Hindlimb muscle (tissue), 1 donor: ENCODE data around the gene ADM5. TPM values are rescaled to one million over a fixed set of nuclear protein-coding genes. Genes with fewer than 3 reads are reported as not detected.

Experiments
- DNase-seq: peaks from one replicate; pipeline ENCODE4 v3.0.0-alpha.2; 2013
- polyA plus RNA-seq: library from polyadenylated mRNA; unstranded; fragments of 120-200 nt; gene quantifications from one replicate; pipeline ENCODE4 v1.2.1, GENCODE V29; 2013; ENCODE audit not compliant: insufficient read length

The ADM5 gene
- polyA plus RNA-seq, 1 donor = 2.2 TPM

DNA sequence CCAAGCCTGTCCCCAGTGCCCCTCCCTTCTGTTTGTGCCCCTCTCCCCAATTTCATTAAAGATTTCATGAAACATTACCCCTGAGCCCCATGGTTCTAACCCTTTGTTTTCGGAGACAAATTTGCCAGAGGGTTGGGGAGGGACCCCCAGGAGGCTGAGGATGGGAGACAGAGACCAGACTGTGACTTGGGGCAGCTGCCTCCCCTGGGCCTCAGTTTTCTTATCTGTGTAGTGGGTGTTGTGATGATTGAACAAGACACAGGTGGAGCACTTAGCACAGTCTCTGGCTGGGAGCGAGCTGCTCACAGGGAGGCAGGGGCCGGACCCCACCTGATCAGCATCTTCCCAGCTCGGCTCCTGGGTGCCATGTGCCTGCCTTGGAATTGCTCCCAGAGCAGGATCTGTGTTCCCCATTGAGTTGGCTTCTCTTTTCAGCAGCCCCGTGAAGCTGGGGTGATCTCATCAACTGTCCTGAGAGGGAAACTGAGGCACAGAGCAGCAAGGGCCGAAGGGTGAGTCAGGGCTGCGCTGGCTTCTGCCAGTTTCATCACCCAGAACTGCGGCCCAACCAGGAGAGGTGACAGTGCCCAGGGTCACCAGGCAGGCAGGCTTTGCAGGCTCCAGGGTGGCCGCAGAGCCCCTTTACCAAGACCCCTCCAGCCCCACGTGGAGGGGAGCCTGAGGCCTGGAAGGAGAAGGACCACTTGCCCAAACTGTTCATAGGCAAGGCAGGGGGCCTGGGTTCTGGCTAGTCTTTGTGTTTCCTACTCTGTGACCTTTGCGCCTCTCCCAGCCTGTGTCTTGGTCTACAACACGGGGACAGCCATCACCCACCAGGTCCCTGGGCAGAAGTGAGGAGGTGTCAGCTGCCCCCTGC, 30.6 kb upstream of the ADM5 start:
- no peak for DNase-seq

DNA sequence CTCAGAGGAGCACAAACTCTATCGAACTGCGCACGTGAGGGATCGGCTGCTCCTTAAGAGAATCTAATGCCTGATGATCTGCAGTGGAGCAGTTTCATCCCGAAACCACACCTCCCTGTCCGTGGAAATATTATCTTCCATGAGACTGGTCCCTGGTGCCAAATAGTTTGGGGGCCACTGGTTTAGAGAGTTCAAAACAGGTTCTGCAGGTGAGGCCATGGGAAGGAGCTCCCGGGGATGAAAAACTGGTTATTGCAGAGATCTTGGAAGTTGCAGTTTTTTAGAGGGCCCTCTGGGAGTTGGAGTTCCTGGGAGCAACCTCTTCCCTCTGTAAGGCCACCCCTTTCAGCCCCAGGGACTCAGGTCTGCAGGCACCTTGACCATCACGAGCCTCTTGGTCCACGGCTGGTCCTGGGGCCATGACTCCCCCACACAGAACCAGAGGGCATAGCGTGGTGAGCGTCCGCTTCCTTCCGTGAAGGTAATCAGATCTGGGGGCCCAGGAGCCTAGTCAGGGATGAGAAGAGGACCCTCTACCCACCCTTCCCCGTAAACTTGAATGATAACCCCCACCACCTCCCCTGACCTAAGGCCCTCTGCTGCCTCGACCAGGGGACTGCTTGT, 28.9 kb upstream of the ADM5 start:
- no peak for DNase-seq

DNA sequence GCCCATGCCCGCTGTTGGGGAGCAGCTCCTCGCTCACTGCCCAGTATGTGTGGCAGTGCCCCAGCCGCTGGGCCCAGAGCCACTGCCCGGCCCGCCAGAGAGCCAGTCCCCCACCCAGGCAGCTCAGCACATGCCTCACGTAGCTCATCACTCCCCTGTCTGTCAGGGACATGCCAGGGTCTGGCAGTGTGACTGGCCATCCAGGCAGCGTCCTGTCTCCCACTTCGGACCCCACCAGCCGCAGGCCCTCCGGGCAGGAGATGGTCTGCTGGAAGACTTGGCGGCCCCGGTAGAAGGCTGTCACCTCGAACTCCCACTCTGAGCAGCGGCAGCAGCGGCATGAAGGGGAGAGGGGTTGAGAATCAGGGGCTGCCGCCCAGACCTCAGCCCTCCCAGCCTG, 27.4 kb upstream of the ADM5 start:
- DNase-seq = no peak

DNA sequence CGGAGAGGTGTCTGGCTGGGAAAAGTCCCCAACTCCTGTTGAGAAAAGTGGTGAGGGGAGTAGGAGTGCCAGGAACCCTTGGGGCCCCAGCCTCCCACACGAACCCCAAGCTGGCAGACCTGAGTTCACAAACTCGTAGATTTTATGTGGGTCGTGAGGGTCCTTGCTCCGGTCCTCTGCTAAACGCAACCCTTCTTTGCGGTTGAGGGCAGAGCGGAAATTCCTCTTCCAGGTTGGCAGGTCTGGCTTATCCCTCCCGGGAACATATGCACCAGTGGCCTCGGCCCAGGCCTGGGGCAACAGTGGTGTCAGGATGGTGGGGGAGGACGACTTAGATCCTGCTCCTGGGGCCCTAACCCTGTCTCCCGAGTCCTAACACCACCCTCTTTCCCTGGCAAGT, 26.2 kb upstream of the ADM5 start:
- no peak for DNase-seq

DNA sequence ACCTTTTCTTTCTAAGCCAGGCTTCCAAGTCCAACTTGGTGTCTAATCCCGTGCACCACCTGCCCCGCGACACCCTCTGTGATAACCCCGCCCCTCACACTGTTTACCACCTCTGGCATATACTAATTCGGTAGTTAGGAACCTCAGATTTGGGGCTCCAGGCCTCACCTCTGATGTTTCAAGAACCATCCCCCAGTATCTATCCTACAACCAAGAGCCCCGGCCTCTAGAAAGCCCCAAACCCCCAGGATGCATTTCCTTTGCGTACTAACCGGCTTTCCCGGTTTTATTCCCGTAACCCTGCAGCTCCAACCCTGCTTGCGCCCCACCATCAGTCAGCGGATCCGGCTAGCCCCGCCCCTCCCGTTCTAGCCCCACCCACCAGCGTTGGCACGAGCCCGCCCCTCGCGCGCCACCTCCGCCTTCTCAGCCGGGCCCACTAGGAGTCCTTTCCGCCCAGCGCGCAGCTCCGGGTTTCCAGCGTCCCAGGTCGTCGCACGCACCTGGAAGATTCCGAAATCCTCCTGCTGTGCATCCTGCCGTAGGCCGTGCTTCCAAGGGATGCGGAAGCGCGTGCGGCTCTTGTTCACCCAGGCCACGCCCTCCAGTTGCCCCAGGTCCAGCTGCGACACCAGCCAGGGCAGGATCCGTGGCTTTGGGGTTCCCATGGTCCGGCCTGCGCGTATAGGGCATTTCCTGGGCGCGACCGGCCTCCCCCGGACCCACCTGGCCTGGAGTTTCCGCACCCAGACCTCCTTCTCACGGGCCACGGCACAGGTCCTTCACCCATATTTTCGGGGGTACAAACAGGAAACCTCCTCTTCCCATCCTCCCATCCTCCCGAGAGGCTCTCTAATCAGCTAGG, 25.0 kb upstream of the ADM5 start:
- peak; percentile 69 for DNase-seq

DNA sequence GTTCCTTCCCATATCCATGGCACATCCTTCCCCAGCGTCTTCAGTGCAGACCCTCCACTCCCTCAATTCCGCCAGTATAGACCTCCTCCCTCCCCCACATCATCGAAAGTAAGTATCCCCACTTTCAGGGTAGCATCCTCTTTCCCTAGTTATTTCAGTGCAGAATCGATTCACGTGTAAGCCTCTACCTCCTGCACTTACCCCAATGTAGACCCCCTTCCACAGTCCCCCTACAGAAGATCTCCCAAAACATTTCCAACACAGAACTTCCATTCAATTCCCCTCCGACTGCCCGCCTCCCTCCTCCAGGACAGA, 24.4 kb upstream of the ADM5 start:
- no peak for DNase-seq

DNA sequence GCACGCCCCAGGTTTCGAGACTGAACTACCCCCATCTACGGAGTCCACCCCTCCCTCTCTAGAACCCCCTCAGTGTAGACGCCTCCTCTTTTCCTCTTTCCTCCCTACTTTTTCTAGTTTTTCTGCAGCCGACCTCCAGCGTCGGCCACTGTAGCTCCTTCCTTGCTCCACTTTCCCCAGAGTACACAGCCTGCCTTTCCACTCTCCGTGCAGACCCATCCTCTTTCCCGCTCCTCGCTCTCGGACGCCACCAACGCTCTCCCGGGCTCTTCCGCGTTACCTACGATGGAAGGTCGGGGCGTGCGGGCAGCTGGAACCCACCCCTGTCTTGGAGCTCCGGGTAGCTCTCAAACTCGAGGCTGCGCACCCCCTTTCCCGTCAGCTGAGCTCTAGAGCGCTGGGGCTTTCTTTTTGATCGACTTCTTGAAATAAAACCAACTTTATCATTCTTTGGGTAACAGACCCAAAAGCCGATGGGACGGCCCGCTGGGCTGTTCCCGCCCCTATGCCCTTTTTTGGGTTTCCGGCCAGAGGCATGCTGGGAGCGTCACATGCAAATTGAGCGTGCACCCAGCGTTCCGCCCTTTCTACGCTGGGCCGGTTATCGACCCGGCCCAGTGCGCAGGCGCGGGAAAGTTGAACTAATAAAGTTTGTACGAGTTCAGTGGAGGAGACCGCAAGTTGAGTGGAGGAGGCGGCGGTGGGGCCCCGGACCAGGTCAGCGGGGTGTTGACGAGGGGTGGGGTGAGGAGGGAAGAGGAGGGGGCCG, 23.9 kb upstream of the ADM5 start, which contains the start of the genes BCL2L12 and IRF3:
Gene BCL2L12 (plus strand): TSS at position 583 of the 769 bp plus-strand sequence. CDS start 760 bp downstream, outside the sequence.
Gene IRF3 (minus strand): TSS at position 507 of the 769 bp plus-strand sequence. CDS start 1,019 bp downstream, outside the sequence.
- peak; percentile 98 for DNase-seq

DNA sequence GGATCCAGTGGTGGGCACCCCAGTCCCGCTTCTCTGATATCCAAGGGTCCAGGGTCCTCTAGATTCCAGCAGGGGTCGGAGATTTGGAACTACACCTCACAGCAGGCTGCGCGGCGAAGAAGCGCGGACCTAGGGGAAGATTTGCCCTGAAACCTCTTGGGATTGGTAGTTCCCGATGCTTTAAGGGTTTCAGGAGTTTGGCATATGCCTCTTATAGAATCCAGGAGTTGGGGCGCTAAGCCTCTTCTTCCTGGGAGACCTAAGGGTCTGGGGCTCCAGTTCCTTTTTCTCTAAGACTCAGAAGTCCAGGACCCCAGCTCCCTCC, 23.3 kb upstream of the ADM5 start:
- DNase-seq = no peak

DNA sequence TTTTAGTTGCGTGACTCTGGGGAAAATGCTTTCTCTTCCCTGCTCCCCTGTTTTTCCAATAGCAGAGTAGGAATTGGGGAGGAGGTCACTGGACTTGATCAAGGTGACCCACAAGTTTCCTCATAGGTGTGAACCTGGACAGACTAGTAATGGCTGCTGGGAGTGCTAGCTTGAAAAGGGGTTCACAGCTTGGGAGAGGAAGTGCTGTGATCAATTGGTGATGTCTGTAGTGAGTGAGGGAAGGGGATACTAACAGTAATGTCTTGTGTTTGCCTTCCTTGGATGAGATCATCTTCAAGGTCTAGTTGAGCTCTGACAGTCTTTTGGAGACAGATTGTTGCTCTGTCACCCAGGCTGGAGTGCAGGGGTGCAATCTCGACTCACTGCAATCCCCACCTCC, 21.9 kb upstream of the ADM5 start:
- no peak for DNase-seq

DNA sequence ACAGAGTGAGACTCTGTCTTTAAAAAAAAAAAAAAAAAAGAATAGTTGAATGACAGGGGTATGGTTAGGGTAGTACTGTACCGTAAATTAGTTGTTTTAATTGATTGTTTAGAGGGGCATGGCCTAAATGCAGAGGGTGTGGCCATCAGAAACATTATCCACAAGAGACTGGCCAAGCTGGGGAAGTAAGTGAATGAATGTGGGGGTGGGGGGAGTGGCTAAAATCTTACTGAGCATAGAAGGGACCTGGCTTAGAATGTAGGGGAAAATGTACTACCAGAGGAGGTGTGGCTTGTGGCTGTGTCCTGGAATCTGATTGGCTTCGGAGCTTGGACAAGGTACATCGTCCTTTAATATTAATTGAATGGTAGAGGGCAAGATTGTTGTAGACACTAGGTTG, 19.9 kb upstream of the ADM5 start:
- DNase-seq = no peak

DNA sequence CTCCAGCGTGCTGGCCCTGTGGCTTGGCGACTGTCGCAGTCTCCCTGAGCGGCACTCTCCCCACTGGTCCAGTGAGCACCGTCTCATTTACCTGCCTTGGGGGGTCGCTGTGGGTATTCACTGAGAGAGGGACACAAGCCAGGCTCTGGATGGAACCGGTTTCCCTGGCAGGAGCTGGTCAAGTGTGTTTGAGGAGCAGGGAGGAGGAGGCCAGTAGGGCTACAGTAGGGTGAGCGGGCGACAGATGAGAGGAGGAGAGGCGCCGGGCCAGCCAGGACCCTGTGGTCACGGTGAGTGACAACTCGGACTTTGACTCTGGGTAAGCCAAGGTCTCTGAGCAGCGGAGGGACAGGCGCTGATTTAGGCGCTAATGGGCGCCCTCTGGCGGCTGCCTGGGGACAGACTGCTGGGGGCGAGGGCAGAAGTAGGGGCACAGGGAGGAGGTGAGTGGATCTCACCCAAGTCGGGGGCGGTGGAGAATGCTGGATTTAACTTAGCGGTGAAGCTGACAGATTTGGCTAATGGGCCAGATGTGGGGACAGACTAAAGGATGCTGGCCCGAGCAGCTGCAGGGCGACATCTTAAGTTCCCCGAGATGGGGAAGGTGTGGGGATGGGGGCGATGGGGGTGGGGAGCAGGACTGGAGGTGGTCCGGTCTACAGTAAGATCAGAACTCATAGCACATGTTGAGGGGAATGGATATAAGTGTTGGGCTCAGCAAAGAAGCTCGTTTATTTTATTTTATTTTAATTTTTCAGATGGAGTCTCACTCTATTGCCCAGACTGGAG, 17.1 kb upstream of the ADM5 start:
- peak; percentile 67 for DNase-seq

DNA sequence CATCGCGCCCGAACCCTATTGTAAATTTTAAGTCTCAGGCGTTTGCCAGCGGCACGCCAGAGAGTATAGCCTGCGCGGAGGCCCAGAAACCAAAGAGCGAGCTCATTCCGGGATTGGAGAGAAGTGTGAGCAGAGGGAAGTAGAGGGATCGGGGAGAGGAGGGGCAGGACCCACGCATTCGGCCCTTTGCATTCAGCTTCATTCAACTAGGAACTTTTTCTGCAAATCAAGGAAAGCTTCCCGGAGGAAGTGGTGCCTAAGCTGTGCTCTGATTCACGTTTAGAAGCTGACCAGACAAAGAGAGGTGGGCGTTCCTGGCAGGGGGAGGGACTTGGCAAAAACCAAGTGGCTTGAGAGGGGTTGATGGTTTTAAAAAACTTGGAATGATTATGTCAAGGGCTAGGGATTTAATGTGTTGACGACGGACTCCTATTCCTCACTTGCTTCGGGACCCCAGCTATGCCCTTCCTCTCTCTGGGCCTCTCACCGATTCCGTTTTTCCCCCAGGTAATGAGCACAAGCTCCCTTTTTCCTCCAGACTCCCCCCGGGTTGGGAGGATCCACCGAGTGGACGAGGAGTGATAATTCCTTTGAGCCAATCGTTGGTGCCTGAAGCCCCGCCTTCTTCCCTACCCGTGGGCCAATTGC, 13.1 kb upstream of the ADM5 start:
- peak; percentile 94 for DNase-seq

DNA sequence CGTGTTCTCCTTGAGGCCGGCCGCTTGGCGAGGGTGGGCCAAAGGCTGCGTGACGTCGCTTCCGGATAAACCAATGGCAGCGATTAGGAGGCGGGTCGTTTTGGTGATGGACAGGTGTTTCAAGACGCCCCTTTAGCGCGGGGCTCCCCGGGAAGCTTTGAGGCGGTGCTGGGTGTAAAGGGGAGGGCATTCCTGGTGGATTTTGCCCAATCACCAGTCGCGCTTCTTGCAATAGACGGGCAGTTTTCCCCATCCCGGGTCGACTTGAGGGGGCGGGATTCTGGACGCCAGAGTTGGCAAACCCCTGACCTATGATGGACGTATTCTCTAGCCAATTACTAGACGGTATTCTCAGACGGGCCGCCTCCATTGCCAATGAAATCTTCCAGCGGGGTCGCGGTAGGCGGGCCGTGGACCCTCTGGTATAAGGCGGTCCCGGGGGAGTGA, 12.6 kb upstream of the ADM5 start:
- peak; percentile 100 for DNase-seq

DNA sequence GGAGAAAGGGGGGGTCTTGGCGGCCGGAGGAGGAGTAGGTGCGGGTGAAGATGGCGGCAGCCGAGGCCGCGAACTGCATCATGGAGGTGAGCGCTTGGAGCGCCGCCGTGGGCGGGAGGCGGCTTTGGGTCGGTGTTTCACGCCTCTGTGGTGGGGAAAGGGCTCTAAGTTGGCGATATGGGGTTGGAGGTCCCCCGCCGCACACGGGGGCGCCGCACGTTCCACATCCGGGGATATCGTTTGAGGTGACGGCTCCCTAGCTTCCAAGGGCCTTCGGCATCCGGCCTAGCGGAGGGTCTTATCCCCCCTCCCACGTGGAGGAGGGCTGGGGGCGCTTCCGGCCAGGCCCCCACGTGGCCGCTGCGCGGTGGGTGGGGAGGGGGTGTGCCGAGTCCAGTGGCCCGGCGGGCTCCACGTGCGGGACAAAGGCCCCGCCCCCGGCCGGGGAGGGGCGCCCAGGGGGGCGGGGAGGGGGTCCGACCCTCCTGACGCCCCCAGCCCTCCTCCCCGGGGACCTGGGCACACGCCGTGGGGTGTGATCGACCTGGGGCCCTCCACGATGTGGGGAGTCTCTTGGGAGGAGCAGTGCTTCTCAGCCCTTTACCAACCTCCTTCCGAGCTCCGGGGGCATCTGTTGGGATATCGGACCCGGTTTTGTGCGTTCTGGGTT, 12.0 kb upstream of the ADM5 start, which contains the start of gene PRMT1:
Gene PRMT1 (plus strand): TSS at position 41 of the 670 bp plus-strand sequence. CDS start 10 bp downstream, at position 51.
- peak; percentile 76 for DNase-seq

DNA sequence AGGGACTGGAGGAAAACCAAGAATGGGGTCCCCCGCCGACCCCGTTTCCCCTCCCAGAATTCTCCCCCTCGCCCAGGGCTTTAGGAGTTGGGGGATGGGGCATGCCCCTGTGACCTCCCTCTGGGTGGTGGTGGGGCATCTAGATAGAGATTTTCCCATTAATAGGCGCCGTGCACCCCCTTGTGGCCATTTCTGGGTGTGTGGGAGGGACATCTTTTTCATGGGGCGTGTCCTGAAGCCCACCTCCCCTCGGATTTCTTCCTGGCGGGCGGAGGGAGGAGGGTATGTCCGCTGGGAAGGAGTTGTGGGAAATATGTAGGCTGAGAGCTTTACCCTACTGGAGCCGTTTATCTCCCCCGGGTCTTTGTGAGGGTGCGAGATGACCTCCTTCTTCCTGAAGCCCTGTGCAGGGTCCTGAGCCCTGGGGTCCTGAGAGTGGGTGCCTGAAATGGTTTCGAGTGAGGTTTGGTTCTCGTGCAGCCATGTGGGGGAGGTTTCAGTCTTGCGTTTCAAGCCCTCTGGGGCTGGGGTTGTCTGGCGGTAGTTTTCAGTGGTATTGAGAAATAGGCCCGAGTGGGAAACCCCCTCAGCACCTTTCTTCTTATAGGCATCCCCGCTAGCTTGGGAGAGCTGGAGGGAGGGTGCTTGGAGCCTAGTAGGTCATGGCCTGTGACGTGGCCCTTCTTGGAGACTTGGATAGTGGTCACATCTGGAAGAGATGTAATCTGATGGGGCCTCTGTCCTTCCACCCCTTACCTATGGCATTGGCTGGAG, 11.3 kb upstream of the ADM5 start:
- peak; percentile 79 for DNase-seq

DNA sequence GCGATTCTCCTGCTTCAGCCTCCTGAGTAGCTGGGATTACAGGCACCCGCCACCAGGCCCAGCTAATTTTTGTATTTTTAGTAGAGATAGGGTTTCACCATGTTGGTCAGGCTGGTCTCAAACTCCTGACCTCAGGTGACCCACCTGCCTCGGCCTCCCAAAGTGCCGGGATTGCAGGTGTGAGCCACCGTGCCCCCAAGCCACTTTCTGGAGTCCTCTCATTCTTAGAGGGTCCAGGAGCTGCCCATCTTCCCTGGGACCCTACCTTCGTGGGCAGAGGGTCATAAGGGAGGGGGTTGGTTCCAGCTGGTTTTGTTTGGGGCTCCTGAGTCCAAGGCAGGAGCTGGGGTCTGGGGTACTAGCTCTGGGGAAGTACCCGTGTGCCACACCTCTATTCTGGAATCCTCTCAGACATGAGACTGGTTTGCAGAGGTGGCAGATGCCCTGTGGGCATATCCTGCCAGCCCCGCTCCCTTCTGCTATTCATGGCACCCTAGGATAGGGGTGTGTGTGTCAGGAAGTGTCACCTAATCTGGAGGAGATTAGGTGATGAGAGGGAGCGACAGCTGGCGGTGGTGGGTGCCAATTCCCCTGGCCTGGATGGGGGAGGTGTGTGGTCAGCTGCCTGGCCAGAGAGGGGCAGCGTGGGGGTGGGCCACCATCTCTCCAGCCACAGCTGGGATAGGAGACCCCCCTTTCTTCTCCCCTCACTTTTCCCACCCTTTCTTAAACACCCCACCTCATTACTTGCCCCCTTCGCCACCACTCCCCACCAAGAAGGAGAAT, 10.2 kb upstream of the ADM5 start:
- DNase-seq = no peak

DNA sequence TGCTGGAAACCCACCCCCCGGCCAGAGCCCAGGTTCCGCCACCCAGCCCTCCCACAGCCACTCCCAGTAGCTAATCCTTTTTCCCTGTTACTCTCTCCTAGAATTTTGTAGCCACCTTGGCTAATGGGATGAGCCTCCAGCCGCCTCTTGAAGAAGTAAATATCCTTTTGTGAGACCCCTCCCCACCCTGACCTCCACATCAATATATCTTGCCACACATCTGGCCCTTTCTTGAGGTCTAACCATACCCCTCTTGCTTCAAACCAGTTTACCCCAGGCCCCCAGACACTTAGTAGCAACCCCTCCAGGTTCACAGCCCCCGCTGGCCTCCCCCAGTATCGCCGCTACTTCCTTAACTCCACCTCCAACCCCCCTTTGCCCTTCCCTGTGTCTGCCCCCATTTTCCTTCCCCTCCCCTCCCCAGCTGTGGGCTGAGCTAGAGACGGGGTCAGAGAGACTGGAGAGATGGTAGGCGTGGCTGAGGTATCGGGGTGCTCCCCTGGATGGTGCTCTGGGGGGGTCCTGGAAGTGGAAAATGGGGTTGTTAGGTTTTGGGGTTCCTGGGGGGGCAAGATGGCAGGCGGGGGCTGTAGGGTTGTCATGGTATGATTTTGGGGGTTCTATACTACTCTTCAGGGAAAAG, 9.5 kb upstream of the ADM5 start:
- DNase-seq = no peak
